Trophoblast cell (in vitro differentiated cells and primary cell): ENCODE data around the gene M1AP.

ENCODE experiments used
- DNase-seq, 2 donors: peaks; one replicate each; pipeline ENCODE4 v3.0.0-alpha.2; 2016
- H2AFZ ChIP-seq: 2 replicates; pipeline ENCODE4 v1.6.1; 2013; ENCODE audit warnings: low read length, moderate library complexity, mild to moderate bottlenecking; ENCODE audit not compliant: insufficient read depth, poor library complexity
- H2AK5ac ChIP-seq: 2 replicates; pipeline ENCODE4 v1.6.1; 2013; ENCODE audit warnings: mild to moderate bottlenecking, low read length
- H2BK120ac ChIP-seq: 2 replicates; pipeline ENCODE4 v1.6.1; 2013; ENCODE audit warnings: low read length, mild to moderate bottlenecking, moderate library complexity; ENCODE audit not compliant: insufficient read depth, poor library complexity
- H2BK12ac ChIP-seq: 2 replicates; pipeline ENCODE4 v1.6.1; 2013; ENCODE audit warnings: mild to moderate bottlenecking, low read length, moderate library complexity
- H2BK5ac ChIP-seq: 2 replicates; pipeline ENCODE4 v1.6.1; 2013; ENCODE audit warnings: low read length, low read depth, moderate library complexity, mild to moderate bottlenecking; ENCODE audit not compliant: poor library complexity
- H3K14ac ChIP-seq: 2 replicates; pipeline ENCODE4 v1.6.1; 2013; ENCODE audit warnings: mild to moderate bottlenecking, low read length
- H3K18ac ChIP-seq: 2 replicates; pipeline ENCODE4 v1.6.1; 2013; ENCODE audit warnings: mild to moderate bottlenecking, low read length
- H3K23ac ChIP-seq: 2 replicates; pipeline ENCODE4 v1.6.1; 2013; ENCODE audit warnings: low read length
- H3K27ac ChIP-seq: 2 replicates; pipeline ENCODE4 v1.5.1; 2013; ENCODE audit warnings: low read depth, mild to moderate bottlenecking, inconsistent platforms, low read length, moderate library complexity
- H3K27me3 ChIP-seq: 2 replicates; pipeline ENCODE4 v1.6.1; 2013; ENCODE audit warnings: inconsistent platforms, mild to moderate bottlenecking, low read length, moderate library complexity; ENCODE audit not compliant: insufficient read depth
- H3K36me3 ChIP-seq, 2 experiments: 1 replicate in 1 of 2; 2 replicates in 1 of 2; pipeline ENCODE4 v1.6.1; 2013; ENCODE audit warnings: low read length in 2 of 2, mild to moderate bottlenecking in 2 of 2, moderate library complexity in 1 of 2; ENCODE audit not compliant: insufficient read depth in 2 of 2, control insufficient read depth in 1 of 2
- H3K4ac ChIP-seq: 2 replicates; pipeline ENCODE4 v1.6.1; 2013; ENCODE audit warnings: low read depth, mild to moderate bottlenecking, low read length, moderate library complexity
- H3K4me1 ChIP-seq, 2 experiments: 1 replicate in 1 of 2; 2 replicates in 1 of 2; pipeline ENCODE4 v1.6.1; 2013; ENCODE audit warnings: low read length in 2 of 2, mild to moderate bottlenecking in 2 of 2, moderate library complexity in 1 of 2; ENCODE audit not compliant: insufficient read depth in 2 of 2, control insufficient read depth in 1 of 2
- H3K4me2 ChIP-seq: 2 replicates; pipeline ENCODE4 v1.6.1; 2013; ENCODE audit warnings: inconsistent platforms, mild to moderate bottlenecking, low read length, moderate library complexity
- H3K4me3 ChIP-seq: 2 replicates; pipeline ENCODE4 v1.5.1; 2013; ENCODE audit warnings: mild to moderate bottlenecking, low read depth, low read length, inconsistent platforms
- H3K79me1 ChIP-seq: one replicate; pipeline ENCODE4 v1.6.1; 2013; ENCODE audit warnings: low read length
- H3K79me2 ChIP-seq: 2 replicates; pipeline ENCODE4 v1.6.1; 2013; ENCODE audit warnings: low read length, mild to moderate bottlenecking; ENCODE audit not compliant: control insufficient read depth, insufficient read depth, poor library complexity
- H3K9ac ChIP-seq: 2 replicates; pipeline ENCODE4 v1.6.1; 2013; ENCODE audit warnings: mild to moderate bottlenecking, low read length
- H3K9me3 ChIP-seq: 2 replicates; pipeline ENCODE4 v1.6.1; 2013; ENCODE audit warnings: low read depth, mild to moderate bottlenecking, control low read depth, inconsistent platforms, low read length; ENCODE audit not compliant: insufficient read depth
- H4K12ac ChIP-seq: 2 replicates; pipeline ENCODE4 v1.6.1; 2013; ENCODE audit warnings: low read depth, mild to moderate bottlenecking, low read length, moderate library complexity
- H4K8ac ChIP-seq: 2 replicates; pipeline ENCODE4 v1.6.1; 2013; ENCODE audit warnings: low read depth, mild to moderate bottlenecking, low read length, moderate library complexity
- H4K91ac ChIP-seq: one replicate; pipeline ENCODE4 v1.6.1; 2013; ENCODE audit warnings: low read depth, mild to moderate bottlenecking, low read length, moderate library complexity
- WGBS: extraction: QIAGEN DNeasy Blood & Tissue Kit; methylation state at CpG from one replicate; pipeline ENCODE4 v1.1.7; 2013; ENCODE audit warnings: missing lambda C conversion rate; ENCODE audit not compliant: insufficient read length, insufficient coverage; ENCODE audit errors: extremely low coverage; 5-methylcytosine and 5-hydroxymethylcytosine counted together

Gene M1AP

GRCh38 chr2:74645344-74645743 lies 2.8 kb downstream of the M1AP start:
- H3K4me3 ChIP-seq = no peak overlapping the region
- H2BK120ac ChIP-seq = no peak overlapping the region
- peaks cover 3% of the 10 kb centered on the region for H3K79me2 ChIP-seq
- H3K4ac ChIP-seq = no peak overlapping the region
- no peaks in the 10 kb centered on the region for H3K27me3 ChIP-seq
- H2BK5ac ChIP-seq = no peak overlapping the region
- peaks cover 2% of the 10 kb centered on the region for H3K9me3 ChIP-seq
- H3K36me3 ChIP-seq = no peaks in the 10 kb centered on the region
- H4K12ac ChIP-seq = no peak overlapping the region
- WGBS = no CpG with 5 or more reads among the region's 4 CpGs
- H3K9ac ChIP-seq = no peak overlapping the region
- H3K4me2 ChIP-seq = no peak overlapping the region
- no peak overlapping the region for H2AFZ ChIP-seq
- no peak overlapping the region for H3K18ac ChIP-seq
- no peak overlapping the region for H3K23ac ChIP-seq
- H2AK5ac ChIP-seq = no peak overlapping the region
- H3K4me1 ChIP-seq = peaks cover 4 to 8% of the 10 kb centered on the region in 2 experiments
- H4K91ac ChIP-seq = no peak overlapping the region
- no peak for DNase-seq
- H3K79me1 ChIP-seq = no peaks in the 10 kb centered on the region
- H4K8ac ChIP-seq = no peak overlapping the region
- no peak overlapping the region for H2BK12ac ChIP-seq
- H3K27ac ChIP-seq = no peak overlapping the region
- H3K14ac ChIP-seq = no peak overlapping the region

GRCh38 chr2:74639550-74639949 lies 8.6 kb downstream of the M1AP start:
- no peak overlapping the region for H4K91ac ChIP-seq
- H2AK5ac ChIP-seq = no peak overlapping the region
- no peak for DNase-seq
- no peak overlapping the region for H2BK120ac ChIP-seq
- H3K14ac ChIP-seq = no peak overlapping the region
- H3K9ac ChIP-seq = no peak overlapping the region
- no peaks in the 10 kb centered on the region for H3K36me3 ChIP-seq
- no peaks in the 10 kb centered on the region for H3K4me1 ChIP-seq
- H3K79me1 ChIP-seq = no peaks in the 10 kb centered on the region
- H4K12ac ChIP-seq = no peak overlapping the region
- H3K27me3 ChIP-seq = no peaks in the 10 kb centered on the region
- WGBS = no CpG with 5 or more reads among the region's 2 CpGs
- no peak overlapping the region for H3K4me3 ChIP-seq
- H4K8ac ChIP-seq = no peak overlapping the region
- no peak overlapping the region for H3K4ac ChIP-seq
- no peak overlapping the region for H2BK5ac ChIP-seq
- H3K23ac ChIP-seq = no peak overlapping the region
- H2AFZ ChIP-seq = no peak overlapping the region
- no peak overlapping the region for H3K4me2 ChIP-seq
- no peak overlapping the region for H2BK12ac ChIP-seq
- H3K27ac ChIP-seq = no peak overlapping the region
- no peaks in the 10 kb centered on the region for H3K9me3 ChIP-seq
- no peak overlapping the region for H3K18ac ChIP-seq
- H3K79me2 ChIP-seq = no peaks in the 10 kb centered on the region

- Histone ChIP-seq H2BK5ac (no peak overlapping the region), H2BK120ac (no peak overlapping the region), H3K27me3 (no peaks in the 10 kb centered on the region), H3K4me2 (no peak overlapping the region), H3K4ac (no peak overlapping the region), H3K18ac (no peak overlapping the region), H3K79me1 (no peaks in the 10 kb centered on the region), H2BK12ac (no peak overlapping the region), H3K4me1 (no peaks in the 10 kb centered on the region), H3K36me3 (no peaks in the 10 kb centered on the region), H3K9me3 (no peaks in the 10 kb centered on the region), H3K4me3 (no peak overlapping the region), H4K8ac (no peak overlapping the region), H3K27ac (no peak overlapping the region), H3K79me2 (no peaks in the 10 kb centered on the region), H3K23ac (no peak overlapping the region), H2AK5ac (no peak overlapping the region), H2AFZ (no peak overlapping the region), H3K9ac (no peak overlapping the region), H4K12ac (no peak overlapping the region), H4K91ac (no peak overlapping the region), H3K14ac (no peak overlapping the region)
- no peak for DNase-seq
These were observed 15.2 kb downstream of the M1AP start for GRCh38 chr2:74632939-74633312.

- WGBS = no CpG with 5 or more reads among the region's 3 CpGs
- H2AFZ ChIP-seq = no peak overlapping the region
- no peak overlapping the region for H3K18ac ChIP-seq
- H3K23ac ChIP-seq = no peak overlapping the region
- H3K79me2 ChIP-seq = no peaks in the 10 kb centered on the region
- no peak overlapping the region for H2AK5ac ChIP-seq
- no peak overlapping the region for H4K8ac ChIP-seq
- no peak overlapping the region for H3K4ac ChIP-seq
- H3K36me3 ChIP-seq = no peaks in the 10 kb centered on the region
- H3K4me3 ChIP-seq = no peak overlapping the region
- H4K12ac ChIP-seq = no peak overlapping the region
- DNase-seq = no peak
- no peak overlapping the region for H3K27ac ChIP-seq
- no peak overlapping the region for H3K9ac ChIP-seq
- H3K79me1 ChIP-seq = no peaks in the 10 kb centered on the region
- H4K91ac ChIP-seq = no peak overlapping the region
- H2BK5ac ChIP-seq = no peak overlapping the region
- no peak overlapping the region for H2BK120ac ChIP-seq
- H3K9me3 ChIP-seq = no peaks in the 10 kb centered on the region
- H3K27me3 ChIP-seq = no peaks in the 10 kb centered on the region
- no peak overlapping the region for H3K4me2 ChIP-seq
- no peaks in the 10 kb centered on the region for H3K4me1 ChIP-seq
- no peak overlapping the region for H3K14ac ChIP-seq
- no peak overlapping the region for H2BK12ac ChIP-seq
These were observed 15.8 kb downstream of the M1AP start for GRCh38 chr2:74632209-74632938.
